K562 (cell line): ENCODE measurements around the gene SLC26A1. TPM values are rescaled to one million over a fixed set of nuclear protein-coding genes. Genes with fewer than 3 reads are reported as not detected.

Experiments used
- ARID1B ChIP-seq: fragments of 450-650 bp; IDR thresholded peaks from 2 replicates; pipeline ENCODE4 v1.6.1; 2016; ENCODE audit warnings: antibody characterized with exemption, mild to moderate bottlenecking, inconsistent platforms
- BHLHE40 ChIP-seq: IDR thresholded peaks from 2 replicates; pipeline ENCODE4 v1.6.1; 2011; ENCODE audit warnings: low read length, improper control_type of control experiment
- CBFA2T2 ChIP-seq: fragments of 450-650 bp; conservative IDR thresholded peaks from 2 replicates; pipeline ENCODE4 v1.6.1; 2017; ENCODE audit warnings: mild to moderate bottlenecking
- CREB3 ChIP-seq: fragments of 450-650 bp; conservative IDR thresholded peaks from 2 replicates; pipeline ENCODE4 v1.6.1; 2016; ENCODE audit warnings: missing genetic modification characterization, low read depth, mild to moderate bottlenecking, missing compliant biosample characterization, moderate library complexity
- EP300 ChIP-seq: IDR thresholded peaks from 2 replicates; pipeline ENCODE4 v1.6.1; 2012; ENCODE audit warnings: low read length, improper control_type of control experiment
- GABPB1 ChIP-seq: sonication (generic); formaldehyde crosslinking; IDR thresholded peaks from 2 replicates; pipeline ENCODE4 v1.8.0; 2022; ENCODE audit warnings: mild to moderate bottlenecking, missing genetic modification reagents
- HNRNPUL1 ChIP-seq: fragments of 200-400 bp; formaldehyde crosslinking; IDR thresholded peaks from 2 replicates; pipeline ENCODE4 v1.6.1; 2017; ENCODE audit warnings: low read length
- JUND ChIP-seq, 2 experiments: IDR thresholded peaks; 2 replicates in 1 of 2; 3 replicates in 1 of 2; pipeline ENCODE4 v1.6.1; 2011; ENCODE audit warnings: borderline replicate concordance in 2 of 2, low read depth in 2 of 2, low read length in 2 of 2, improper control_type of control experiment in 1 of 2, missing biosample characterization in 1 of 2, missing genetic modification characterization in 1 of 2, missing genetic modification reagents in 1 of 2
- KDM5B ChIP-seq: fragments of 200-600 bp; sonication (generic); IDR thresholded peaks from 2 replicates; pipeline ENCODE4 v1.6.1; 2012; ENCODE audit warnings: low read depth, mild to moderate bottlenecking, moderate library complexity, low read length, control low read depth, inconsistent platforms; ENCODE audit not compliant: insufficient replicate concordance
- PRDM10 ChIP-seq: fragments of 450-650 bp; IDR thresholded peaks from 2 replicates; pipeline ENCODE4 v1.6.1; 2018; ENCODE audit not compliant: partially characterized antibody
- THRAP3 ChIP-seq: fragments of 450-650 bp; IDR thresholded peaks from 2 replicates; pipeline ENCODE4 v1.6.1; 2016; ENCODE audit warnings: mild to moderate bottlenecking, inconsistent platforms, borderline replicate concordance
- VEZF1 ChIP-seq: fragments of 200-800 bp; sonication (Bioruptor generic); IDR thresholded peaks from 2 replicates; pipeline ENCODE4 v1.6.1; 2017; ENCODE audit warnings: missing genetic modification characterization, missing compliant biosample characterization
- ZNF175 ChIP-seq: fragments of 200-800 bp; sonication (Bioruptor generic); IDR thresholded peaks from 2 replicates; pipeline ENCODE4 v1.6.1; 2016; ENCODE audit warnings: low read depth, mild to moderate bottlenecking, missing genetic modification characterization, missing compliant biosample characterization
- ZNF511 ChIP-seq: sonication (generic); formaldehyde crosslinking; IDR thresholded peaks from 2 replicates; pipeline ENCODE4 v1.8.0; 2022; ENCODE audit warnings: mild to moderate bottlenecking, missing genetic modification reagents
- ZNF76 ChIP-seq: fragments of 250-450 bp; sonication (Bioruptor Pico); IDR thresholded peaks from 2 replicates; pipeline ENCODE4 v1.4.0; 2020; ENCODE audit warnings: mild to moderate bottlenecking, moderate library complexity, borderline replicate concordance
- polyA plus RNA-seq, 8 experiments: library from polyadenylated mRNA; depleted of rRNA in 4 of 8; stranded (reverse) in 5 of 8; unstranded in 3 of 8; fragments of >200 nt; fragmentation: Nextera tagmentation in 2 of 8; fragmentation: Illumina TruSeq in 1 of 8; extraction: Ambion mirVana in 2 of 8; extraction: Trizol in 1 of 8; gene quantifications; 2 replicates each; pipeline versions ENCODE4 v1.2.1 to v1.2.3, GENCODE V29; 2011 to 2014; ENCODE audit warnings: inconsistent platforms in 1 of 8, missing spikeins in 1 of 8
- total RNA-seq, 7 experiments: library from RNA; depleted of rRNA in 6 of 7; stranded (reverse); fragments of >200 nt in 6 of 7; fragmentation: Illumina TruSeq in 2 of 7; extraction: Trizol in 2 of 7; gene quantifications; 2 replicates each; pipeline versions ENCODE4 v1.2.1 to v1.2.3, GENCODE V29; 2011 to 2021; ENCODE audit warnings: low replicate concordance in 1 of 7

The SLC26A1 gene
- total and polyA plus RNA-seq, 9 of the 15 experiments (the other 6 are each of a cell fraction or from before 2014, with no cell fraction given), result 0.11 to 4.2 (median 0.95) TPM

GRCh38 chr4:993111-994029 lies at the start of gene SLC26A1 (continued):
- TF ChIP-seq CREB3 (peak; percentile 74), JUND (IDR thresholded peaks at IDR 0.05; ENCODE audit: borderline replicate concordance, low read depth, low read length) (0 out of 2 replicates have a peak, but pooled peaks have one; percentile 19), JUND (tag; IDR thresholded peaks at IDR 0.05; ENCODE audit: borderline replicate concordance, low read depth, low read length) (no peak; the same call in 2 of the 3 replicates), CBFA2T2 (no peak), BHLHE40 (peak; percentile 16; the same call in 1 of the 2 replicates), KDM5B (peak; percentile 31), PRDM10 (peak; percentile 50), EP300 (peak; percentile 44; the same call in 1 of the 2 replicates), GABPB1 (CRISPR knock-in tag) (no peak), ARID1B (peak; percentile 36), THRAP3 (no peak), HNRNPUL1 (no peak), ZNF511 (0 out of 2 replicates have a peak, but pooled peaks have one; percentile 33), VEZF1 (CRISPR knock-in tag) (peak; percentile 62), ZNF76 (peak; percentile 75; the same call in 1 of the 2 replicates), ZNF175 (no peak)
